ENCODE measurements around the gene OLAH.

DNA sequence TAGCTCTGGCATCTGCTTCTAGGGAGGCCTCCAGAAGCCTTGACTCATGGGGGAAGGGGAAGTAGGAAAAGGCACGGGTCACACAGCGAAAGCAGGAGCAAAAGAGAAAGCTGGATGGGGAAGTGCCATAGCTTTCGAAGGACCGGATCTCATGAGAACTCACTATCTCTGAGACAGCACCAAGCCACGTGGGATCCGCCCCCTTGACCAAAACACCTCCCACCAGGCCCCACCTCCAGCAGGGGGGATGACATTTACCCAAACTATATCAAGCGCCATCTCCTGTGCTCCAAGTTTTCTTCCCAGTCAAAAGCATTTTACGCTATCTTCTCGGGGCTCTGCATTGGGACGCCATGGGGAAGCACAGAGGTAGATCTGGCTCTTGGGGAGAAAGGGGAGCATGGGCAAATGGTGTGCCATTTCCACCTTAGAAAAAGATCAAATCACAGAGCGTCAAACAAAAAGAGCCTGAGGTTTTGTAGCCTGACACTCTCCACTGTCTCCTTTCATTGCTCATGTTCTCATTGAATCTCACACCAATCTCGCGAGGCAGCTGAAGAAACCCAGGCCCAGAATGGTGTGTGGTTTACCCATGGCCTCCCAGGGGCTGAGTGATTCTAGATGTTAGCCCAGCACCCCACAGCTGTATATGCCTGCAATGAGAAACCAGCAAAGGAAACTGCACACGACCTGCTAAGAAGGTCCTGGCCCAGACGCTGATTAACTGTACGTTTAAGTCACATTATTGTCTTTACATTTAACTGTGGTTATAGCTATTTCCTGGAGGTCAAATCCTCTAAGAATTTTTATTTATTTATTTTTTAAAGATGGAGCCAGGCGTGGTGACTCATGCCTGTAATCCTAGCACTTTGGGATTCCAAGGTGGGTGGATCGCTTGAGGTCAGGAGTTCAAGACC is 8.1 kb upstream of the OLAH start:
- TF ChIP-seq, protein P1, sequence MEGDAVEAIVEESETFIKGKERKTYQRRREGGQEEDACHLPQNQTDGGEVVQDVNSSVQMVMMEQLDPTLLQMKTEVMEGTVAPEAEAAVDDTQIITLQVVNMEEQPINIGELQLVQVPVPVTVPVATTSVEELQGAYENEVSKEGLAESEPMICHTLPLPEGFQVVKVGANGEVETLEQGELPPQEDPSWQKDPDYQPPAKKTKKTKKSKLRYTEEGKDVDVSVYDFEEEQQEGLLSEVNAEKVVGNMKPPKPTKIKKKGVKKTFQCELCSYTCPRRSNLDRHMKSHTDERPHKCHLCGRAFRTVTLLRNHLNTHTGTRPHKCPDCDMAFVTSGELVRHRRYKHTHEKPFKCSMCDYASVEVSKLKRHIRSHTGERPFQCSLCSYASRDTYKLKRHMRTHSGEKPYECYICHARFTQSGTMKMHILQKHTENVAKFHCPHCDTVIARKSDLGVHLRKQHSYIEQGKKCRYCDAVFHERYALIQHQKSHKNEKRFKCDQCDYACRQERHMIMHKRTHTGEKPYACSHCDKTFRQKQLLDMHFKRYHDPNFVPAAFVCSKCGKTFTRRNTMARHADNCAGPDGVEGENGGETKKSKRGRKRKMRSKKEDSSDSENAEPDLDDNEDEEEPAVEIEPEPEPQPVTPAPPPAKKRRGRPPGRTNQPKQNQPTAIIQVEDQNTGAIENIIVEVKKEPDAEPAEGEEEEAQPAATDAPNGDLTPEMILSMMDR (IDR thresholded peaks at IDR 0.05) = no peak
- TF ChIP-seq POLR2A (IDR thresholded peaks at IDR 0.05) = no peak

Data from testis (tissue), 2 donors.